ENCODE measurements around the gene NELL2.

NELL2 gene

DNA sequence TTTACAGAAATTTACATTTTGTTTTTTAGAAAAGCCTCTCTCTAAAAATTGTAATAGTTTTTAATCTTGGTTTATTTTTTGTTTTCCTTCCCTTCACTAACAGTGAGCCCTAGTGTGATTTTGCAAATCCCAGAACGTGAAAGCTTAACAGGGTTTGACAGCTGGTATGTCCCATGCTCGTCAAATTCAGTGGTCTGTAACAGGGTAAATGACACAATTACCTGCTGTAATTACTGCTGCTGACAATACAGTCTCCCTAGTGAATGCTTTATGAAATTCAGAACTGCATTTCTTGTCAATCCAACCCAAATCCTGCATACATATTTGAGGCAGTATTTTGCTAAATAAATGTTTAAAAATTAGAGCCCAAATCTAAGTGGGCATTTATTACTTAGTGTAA lies 249.2 kb downstream of the NELL2 start:
- Histone ChIP-seq H3K9me2 (replicated peaks; ENCODE audit: control insufficient read depth, low read length) (no peaks in the 10 kb centered on the region), H3K4me3 (ENCODE audit: low read length) (no peak overlapping the region), H3K27me3 (ENCODE audit: control insufficient read depth, low read length) (no peaks in the 10 kb centered on the region), H3K79me2 (ENCODE audit: control insufficient read depth, low read length) (no peaks in the 10 kb centered on the region), H3K27ac (ENCODE audit: low read depth, low read length) (no peak overlapping the region), H3F3A (ENCODE audit: control insufficient read depth, insufficient read depth) (no peaks in the 10 kb centered on the region), H3K9me3 (ENCODE audit: control insufficient read depth, insufficient read depth, low read length) (no peaks in the 10 kb centered on the region), H3K4me2 (ENCODE audit: low read length) (no peak overlapping the region), H3K36me3 (ENCODE audit: control insufficient read depth, low read length) (no peaks in the 10 kb centered on the region), H4K20me1 (ENCODE audit: control insufficient read depth, insufficient read depth, low read depth, low read length) (no peaks in the 10 kb centered on the region), H3K4me1 (ENCODE audit: control insufficient read depth, low read length) (no peaks in the 10 kb centered on the region)
- TF ChIP-seq, protein P1, sequence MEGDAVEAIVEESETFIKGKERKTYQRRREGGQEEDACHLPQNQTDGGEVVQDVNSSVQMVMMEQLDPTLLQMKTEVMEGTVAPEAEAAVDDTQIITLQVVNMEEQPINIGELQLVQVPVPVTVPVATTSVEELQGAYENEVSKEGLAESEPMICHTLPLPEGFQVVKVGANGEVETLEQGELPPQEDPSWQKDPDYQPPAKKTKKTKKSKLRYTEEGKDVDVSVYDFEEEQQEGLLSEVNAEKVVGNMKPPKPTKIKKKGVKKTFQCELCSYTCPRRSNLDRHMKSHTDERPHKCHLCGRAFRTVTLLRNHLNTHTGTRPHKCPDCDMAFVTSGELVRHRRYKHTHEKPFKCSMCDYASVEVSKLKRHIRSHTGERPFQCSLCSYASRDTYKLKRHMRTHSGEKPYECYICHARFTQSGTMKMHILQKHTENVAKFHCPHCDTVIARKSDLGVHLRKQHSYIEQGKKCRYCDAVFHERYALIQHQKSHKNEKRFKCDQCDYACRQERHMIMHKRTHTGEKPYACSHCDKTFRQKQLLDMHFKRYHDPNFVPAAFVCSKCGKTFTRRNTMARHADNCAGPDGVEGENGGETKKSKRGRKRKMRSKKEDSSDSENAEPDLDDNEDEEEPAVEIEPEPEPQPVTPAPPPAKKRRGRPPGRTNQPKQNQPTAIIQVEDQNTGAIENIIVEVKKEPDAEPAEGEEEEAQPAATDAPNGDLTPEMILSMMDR (IDR thresholded peaks at IDR 0.05; ENCODE audit: low read depth, low read length, poor library complexity, severe bottlenecking): no peak
- TF ChIP-seq EZH2phosphoT487 (IDR thresholded peaks at IDR 0.05; ENCODE audit: borderline replicate concordance, low read length): no peak

DNA sequence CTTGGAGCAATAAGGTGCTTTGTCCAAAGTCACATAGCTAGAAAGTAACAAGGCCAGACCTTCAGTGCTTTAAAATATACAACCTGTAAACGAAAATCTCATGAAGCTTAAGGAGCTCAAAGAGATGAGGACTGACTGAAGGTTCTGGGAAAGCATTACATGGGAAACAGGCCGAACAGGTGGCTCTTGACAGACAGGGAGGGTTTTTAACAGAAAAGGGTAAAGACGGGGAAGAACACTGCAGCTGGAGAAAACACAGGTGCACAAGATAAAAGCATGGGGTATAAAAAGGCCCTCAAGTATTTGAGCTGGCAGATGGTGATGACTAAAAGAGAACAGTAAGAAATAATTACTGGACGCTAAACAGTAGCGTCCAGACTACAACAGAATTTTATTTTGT lies 257.2 kb downstream of the NELL2 start:
- Histone ChIP-seq H3K27me3 (ENCODE audit: control insufficient read depth, low read length) (no peaks in the 10 kb centered on the region), H3K4me2 (ENCODE audit: low read length) (no peak overlapping the region), H3K27ac (ENCODE audit: low read depth, low read length) (no peak overlapping the region)

DNA sequence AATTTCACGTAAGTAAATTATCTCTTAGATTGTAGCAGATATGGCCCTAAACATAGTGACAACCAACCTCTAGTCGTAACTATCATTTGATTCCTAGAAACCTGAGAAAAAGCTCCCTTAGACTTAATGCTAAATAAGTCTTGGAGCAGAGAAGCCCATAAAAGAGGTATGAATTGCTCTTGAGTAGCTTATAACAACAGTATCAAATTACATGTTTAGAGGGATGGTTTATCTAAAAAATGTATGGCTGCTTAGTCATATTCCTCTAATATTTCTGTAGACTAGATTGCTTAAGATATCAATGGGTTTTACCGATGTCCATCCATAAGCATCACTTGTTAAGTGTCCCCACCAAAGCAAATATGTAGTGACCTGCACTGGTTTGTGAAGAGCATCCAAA lies 259.7 kb downstream of the NELL2 start:
- no peaks in the 10 kb centered on the region for H3K9me3 ChIP-seq (ENCODE audit: control insufficient read depth, insufficient read depth, low read length)
- no peak overlapping the region for H3K4me2 ChIP-seq (ENCODE audit: low read length)
- H3K27ac ChIP-seq (ENCODE audit: low read depth, low read length): no peak overlapping the region
- H4K20me1 ChIP-seq (ENCODE audit: control insufficient read depth, insufficient read depth, low read depth, low read length): no peaks in the 10 kb centered on the region
- TF ChIP-seq EZH2phosphoT487 (IDR thresholded peaks at IDR 0.05; ENCODE audit: borderline replicate concordance, low read length): no peak
- TF ChIP-seq, protein P1 (IDR thresholded peaks at IDR 0.05; ENCODE audit: low read depth, low read length, poor library complexity, severe bottlenecking): no peak
- H3K36me3 ChIP-seq (ENCODE audit: control insufficient read depth, low read length): no peaks in the 10 kb centered on the region
- no peaks in the 10 kb centered on the region for H3K9me2 ChIP-seq (replicated peaks; ENCODE audit: control insufficient read depth, low read length)
- no peaks in the 10 kb centered on the region for H3F3A ChIP-seq (ENCODE audit: control insufficient read depth, insufficient read depth)
- H3K4me3 ChIP-seq (ENCODE audit: low read length): no peak overlapping the region
- H3K4me1 ChIP-seq (ENCODE audit: control insufficient read depth, low read length): no peaks in the 10 kb centered on the region
- H3K79me2 ChIP-seq (ENCODE audit: control insufficient read depth, low read length): no peaks in the 10 kb centered on the region
- no peaks in the 10 kb centered on the region for H3K27me3 ChIP-seq (ENCODE audit: control insufficient read depth, low read length)

More for the DNA sequence above, 257.2 kb downstream of the NELL2 start:
- no peaks in the 10 kb centered on the region for H3K36me3 ChIP-seq (ENCODE audit: control insufficient read depth, low read length)
- no peaks in the 10 kb centered on the region for H3K9me2 ChIP-seq (replicated peaks; ENCODE audit: control insufficient read depth, low read length)
- H3K9me3 ChIP-seq (ENCODE audit: control insufficient read depth, insufficient read depth, low read length): no peaks in the 10 kb centered on the region
- H4K20me1 ChIP-seq (ENCODE audit: control insufficient read depth, insufficient read depth, low read depth, low read length): no peaks in the 10 kb centered on the region
- TF ChIP-seq, protein P1 (IDR thresholded peaks at IDR 0.05; ENCODE audit: low read depth, low read length, poor library complexity, severe bottlenecking): no peak
- no peak for TF ChIP-seq EZH2phosphoT487 (IDR thresholded peaks at IDR 0.05; ENCODE audit: borderline replicate concordance, low read length)
- no peaks in the 10 kb centered on the region for H3K4me1 ChIP-seq (ENCODE audit: control insufficient read depth, low read length)
- H3K79me2 ChIP-seq (ENCODE audit: control insufficient read depth, low read length): no peaks in the 10 kb centered on the region
- H3F3A ChIP-seq (ENCODE audit: control insufficient read depth, insufficient read depth): no peaks in the 10 kb centered on the region
- no peak overlapping the region for H3K4me3 ChIP-seq (ENCODE audit: low read length)

DNA sequence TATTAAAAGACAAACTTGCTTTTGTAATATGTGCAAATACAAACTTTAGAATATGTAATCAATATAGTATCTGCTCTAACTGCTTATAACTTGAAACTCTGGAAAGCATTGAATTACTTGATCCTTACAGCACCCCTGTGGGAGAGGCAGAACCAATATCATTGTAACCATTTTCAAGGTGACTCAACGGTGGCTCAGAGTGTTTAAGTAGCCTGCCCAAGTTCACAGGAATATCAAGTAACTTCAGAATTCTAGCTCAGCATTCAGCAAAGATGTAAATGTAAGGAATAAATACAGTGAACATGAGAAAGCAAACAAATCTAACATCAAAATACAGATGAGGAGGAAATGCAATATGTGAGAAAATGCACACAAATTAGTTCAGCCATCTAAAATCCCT lies 264.6 kb downstream of the NELL2 start:
- H3K4me2 ChIP-seq (ENCODE audit: low read length): no peak overlapping the region
- no peaks in the 10 kb centered on the region for H3K9me3 ChIP-seq (ENCODE audit: control insufficient read depth, insufficient read depth, low read length)
- no peaks in the 10 kb centered on the region for H3K9me2 ChIP-seq (replicated peaks; ENCODE audit: control insufficient read depth, low read length)
- H3K4me3 ChIP-seq (ENCODE audit: low read length): no peak overlapping the region
- H3K27ac ChIP-seq (ENCODE audit: low read depth, low read length): no peak overlapping the region
- H3K27me3 ChIP-seq (ENCODE audit: control insufficient read depth, low read length): no peaks in the 10 kb centered on the region
- TF ChIP-seq, protein P1 (IDR thresholded peaks at IDR 0.05; ENCODE audit: low read depth, low read length, poor library complexity, severe bottlenecking): no peak
- TF ChIP-seq EZH2phosphoT487 (IDR thresholded peaks at IDR 0.05; ENCODE audit: borderline replicate concordance, low read length): no peak
- H3K79me2 ChIP-seq (ENCODE audit: control insufficient read depth, low read length): no peaks in the 10 kb centered on the region
- no peaks in the 10 kb centered on the region for H3F3A ChIP-seq (ENCODE audit: control insufficient read depth, insufficient read depth)
- H3K36me3 ChIP-seq (ENCODE audit: control insufficient read depth, low read length): no peaks in the 10 kb centered on the region
- H4K20me1 ChIP-seq (ENCODE audit: control insufficient read depth, insufficient read depth, low read depth, low read length): no peaks in the 10 kb centered on the region
- no peaks in the 10 kb centered on the region for H3K4me1 ChIP-seq (ENCODE audit: control insufficient read depth, low read length)

Data from DOHH2 (cell line).